ENCODE measurements around the gene ARHGEF3.
"Not testable (repeated sequence)": the region's sequence is repeated elsewhere in the genome, so short reads cannot be mapped to it uniquely, and the experiment has no call there.

ARHGEF3 gene

DNA sequence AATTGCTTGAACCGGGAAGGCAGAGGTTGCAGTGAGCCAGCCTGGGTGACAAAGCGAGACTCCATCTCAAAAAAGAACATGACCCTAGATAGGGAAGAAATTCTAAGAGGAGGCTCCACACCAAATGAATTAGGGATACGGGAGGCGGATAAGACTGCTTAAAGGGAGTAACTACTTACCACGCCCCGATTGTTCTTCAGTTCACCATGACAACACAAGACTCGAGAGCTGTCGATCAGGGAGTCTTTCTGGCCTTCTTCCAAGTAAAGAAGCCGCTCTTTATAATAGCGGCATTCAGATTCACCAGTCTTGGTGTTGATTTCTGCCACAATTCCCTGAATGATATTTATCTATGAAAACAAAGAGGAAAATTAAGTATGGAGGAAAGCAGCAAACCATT, 64.7 kb downstream of the ARHGEF3 start:
- DNase-seq (ENCODE audit: low read depth in 2 of 2) = no peak

DNA sequence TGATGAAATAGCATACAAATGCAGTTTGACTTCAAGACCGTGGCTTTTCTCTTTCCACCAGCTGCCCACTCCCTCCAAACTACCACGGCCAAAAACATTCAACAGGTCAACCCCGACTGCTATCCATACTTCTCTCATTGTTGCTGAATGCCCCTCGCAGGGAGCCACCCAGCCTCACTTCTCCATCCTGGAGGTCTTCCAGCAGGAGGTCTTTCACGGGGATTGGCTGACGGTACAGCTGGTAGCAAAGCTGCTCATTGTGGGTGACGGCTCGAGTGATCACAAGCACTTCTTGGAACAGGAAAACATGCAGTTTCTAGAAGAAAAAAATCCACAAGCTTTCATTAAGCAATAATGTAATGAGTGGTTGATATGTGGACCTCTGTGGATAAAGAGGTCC, 69.6 kb downstream of the ARHGEF3 start:
- no peak for DNase-seq (ENCODE audit: low read depth in 2 of 2)

DNA sequence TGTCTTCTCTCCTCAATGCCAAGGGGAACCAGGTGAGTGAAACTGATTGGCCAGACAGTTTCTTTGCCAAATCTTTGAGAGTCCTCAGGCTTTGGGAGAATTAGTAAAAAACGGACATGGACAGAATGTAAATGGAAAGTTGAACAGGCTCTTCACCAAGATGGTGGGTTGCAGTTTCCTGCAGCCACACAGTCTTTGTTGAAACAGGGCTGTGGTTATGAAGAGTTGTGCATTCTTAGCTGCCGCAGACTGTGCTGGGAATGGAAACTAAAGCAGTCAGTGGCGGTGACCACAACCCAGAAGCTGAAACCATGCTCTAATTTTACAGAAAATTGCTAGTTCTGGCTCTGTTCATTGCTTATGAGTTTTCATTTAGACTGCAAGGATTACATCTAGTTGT, 76.6 kb downstream of the ARHGEF3 start:
- no peak for DNase-seq (ENCODE audit: low read depth in 2 of 2)

GRCh38 chr3:56724676-56725075, 77.1 kb downstream of the ARHGEF3 start:
- DNase-seq (ENCODE audit: low read depth in 2 of 2) = no peak

GRCh38 chr3:56720849-56721248, 80.9 kb downstream of the ARHGEF3 start:
- no peak for DNase-seq (ENCODE audit: low read depth in 2 of 2)

GRCh38 chr3:56718809-56719208, 82.9 kb downstream of the ARHGEF3 start:
- DNase-seq (ENCODE audit: low read depth in 2 of 2) = not testable (repeated sequence)

- DNase-seq (ENCODE audit: low read depth in 2 of 2) = no peak
Measured at GRCh38 chr3:56711344-56711743, 90.4 kb downstream of the ARHGEF3 start.

- not testable (repeated sequence) for DNase-seq (ENCODE audit: low read depth in 2 of 2)
Measured at GRCh38 chr3:56707412-56707811, 94.3 kb downstream of the ARHGEF3 start.

GRCh38 chr3:56706629-56707028, 95.1 kb downstream of the ARHGEF3 start:
- no peak for DNase-seq (ENCODE audit: low read depth in 2 of 2)

GRCh38 chr3:56704706-56705105, 97.0 kb downstream of the ARHGEF3 start:
- no peak for DNase-seq (ENCODE audit: low read depth in 2 of 2)

DNA sequence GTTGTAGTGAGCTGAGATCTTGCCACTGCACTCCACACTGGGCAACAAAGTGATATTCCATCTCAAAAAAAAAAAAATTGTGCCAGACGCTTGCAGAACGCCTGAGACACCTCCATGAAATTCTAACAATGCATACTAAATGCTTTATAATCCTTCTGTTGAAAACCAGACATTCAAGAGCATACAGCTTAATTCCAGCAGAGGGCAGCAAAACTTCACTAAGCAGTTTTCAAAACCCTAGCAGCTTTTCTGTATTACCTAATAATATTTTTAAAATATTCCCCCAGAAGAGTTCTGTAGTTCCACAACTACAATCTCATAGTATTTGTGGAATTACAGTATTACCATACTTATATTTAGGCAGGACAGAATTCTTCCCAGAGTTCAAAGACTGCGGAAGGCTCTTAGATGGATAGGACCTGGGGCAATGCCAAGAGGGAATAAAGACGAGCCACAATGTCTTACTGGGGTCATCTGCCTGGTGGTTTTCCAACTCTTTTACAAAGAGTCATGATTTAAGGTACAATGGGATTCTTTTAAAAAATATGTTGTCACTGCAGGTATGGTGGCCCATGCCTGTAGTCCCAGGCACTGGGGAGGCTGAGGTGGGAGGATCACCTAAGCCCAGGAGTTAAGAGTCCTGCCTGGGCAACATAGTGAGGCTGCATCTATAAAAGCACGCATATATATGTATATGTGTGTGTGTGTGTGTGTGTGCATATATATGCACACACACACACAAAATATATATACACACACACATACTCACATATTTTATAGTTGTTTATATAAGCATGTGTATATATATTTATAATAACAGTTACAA, 99.0 kb downstream of the ARHGEF3 start:
- peak; percentile 44 to 52 for DNase-seq (ENCODE audit: low read depth in 2 of 2)

- DNase-seq (ENCODE audit: low read depth in 2 of 2) = no peak
Measured at GRCh38 chr3:56700151-56700550, 101.6 kb downstream of the ARHGEF3 start.

GRCh38 chr3:56694867-56695683, 106.7 kb downstream of the ARHGEF3 start:
- no peak for DNase-seq (ENCODE audit: low read depth in 2 of 2)

GRCh38 chr3:56693750-56694149, 108.0 kb downstream of the ARHGEF3 start:
- no peak for DNase-seq (ENCODE audit: low read depth in 2 of 2)

GRCh38 chr3:56692520-56693433, 109.0 kb downstream of the ARHGEF3 start:
- DNase-seq (ENCODE audit: low read depth in 2 of 2) = not testable (repeated sequence)

GRCh38 chr3:56692001-56692365, 109.8 kb downstream of the ARHGEF3 start:
- DNase-seq (ENCODE audit: low read depth in 2 of 2) = not testable (repeated sequence)

DNA sequence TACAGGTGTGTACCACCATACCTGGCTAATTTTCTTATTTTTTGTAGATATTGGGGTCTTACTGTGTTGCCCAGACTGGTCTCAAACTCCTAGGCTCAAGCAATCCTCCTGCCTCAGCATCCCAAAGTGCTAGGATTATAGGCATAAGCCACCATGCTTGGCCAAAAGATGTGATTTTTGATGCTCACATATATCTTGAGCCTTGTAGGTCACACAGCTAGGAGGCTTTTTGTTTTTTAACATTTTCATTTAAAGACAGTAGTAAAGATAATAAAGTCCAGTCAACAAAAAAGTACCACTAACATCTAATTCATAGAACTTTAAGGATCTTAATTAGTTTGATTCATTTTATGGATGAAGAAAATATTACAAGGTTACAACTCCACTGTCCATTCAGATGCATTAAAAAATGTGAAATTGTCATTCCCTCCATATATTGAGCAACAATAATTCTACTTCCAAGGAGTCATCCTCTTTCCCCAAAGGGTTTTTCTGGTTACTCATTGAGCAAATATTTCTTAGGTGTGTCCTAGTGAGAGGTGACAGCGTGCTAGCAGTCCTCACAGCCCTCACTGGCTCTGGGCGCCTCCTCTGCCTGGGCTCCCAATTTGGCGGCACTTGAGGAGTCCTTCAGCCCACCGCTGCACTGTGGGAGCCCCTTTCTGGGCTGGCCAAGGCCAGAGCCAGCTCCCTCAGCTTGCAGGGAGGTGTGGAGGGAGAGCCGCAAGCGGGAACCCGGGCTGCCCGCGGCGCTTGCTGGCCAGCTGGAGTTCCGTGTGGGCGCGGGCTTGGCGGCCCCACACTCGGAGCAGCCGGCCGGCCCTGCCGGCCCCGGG, 110.4 kb downstream of the ARHGEF3 start:
- DNase-seq (ENCODE audit: low read depth in 2 of 2) = no peak

DNA sequence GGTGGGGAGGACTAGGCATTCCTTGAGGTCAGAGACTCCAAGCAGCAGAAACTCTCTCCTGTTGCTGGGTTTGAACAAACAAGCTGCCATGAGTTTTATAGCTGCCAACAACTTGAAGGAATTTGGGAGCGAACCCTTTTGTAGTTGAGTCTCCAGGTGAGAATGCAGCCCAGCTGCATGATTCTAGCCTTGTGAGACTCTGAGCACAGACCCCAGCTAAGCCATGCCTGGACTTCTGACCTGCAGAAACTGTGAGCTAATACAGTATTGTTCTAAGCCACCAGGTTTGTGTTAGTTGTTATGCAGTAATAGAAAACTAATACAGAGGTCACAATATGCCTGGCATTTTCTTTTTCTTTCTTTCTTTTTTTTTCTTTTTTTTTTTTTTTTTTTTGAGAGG, 112.4 kb downstream of the ARHGEF3 start:
- DNase-seq (ENCODE audit: low read depth in 2 of 2) = no peak

GRCh38 chr3:56688191-56688590, 113.6 kb downstream of the ARHGEF3 start:
- DNase-seq (ENCODE audit: low read depth in 2 of 2) = no peak

DNA sequence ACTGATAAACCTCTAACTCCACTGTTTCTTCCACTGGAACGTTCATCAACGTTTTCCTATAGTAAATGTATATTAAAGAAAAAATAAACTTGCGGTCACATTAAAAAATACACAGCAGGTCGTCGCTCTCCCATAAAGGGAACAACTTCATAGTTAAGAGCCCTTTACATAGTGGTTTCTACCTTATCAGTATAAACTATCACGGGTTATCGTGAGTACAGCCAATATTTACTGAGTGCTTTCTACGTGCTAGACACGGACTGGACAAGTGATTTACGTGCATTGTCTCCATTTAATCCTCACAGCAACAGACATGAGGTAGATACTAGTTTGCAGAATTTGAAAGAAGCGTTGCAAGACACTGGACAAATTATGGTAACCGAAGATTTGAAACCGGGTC, 117.7 kb downstream of the ARHGEF3 start:
- no peak for DNase-seq (ENCODE audit: low read depth in 2 of 2)
